ENCODE measurements around the gene NFE2L2. TPM values are rescaled to one million over a fixed set of nuclear protein-coding genes. Genes with fewer than 3 reads are reported as not detected.
A peak's percentile ranks its signal among the peaks of the same experiment; 100 is the strongest.

NFE2L2 gene
- total and polyA plus RNA-seq, 9 of the 15 experiments (the other 6 are each of a cell fraction or from before 2014, with no cell fraction given) = 29.3 to 120 (median 59.3) TPM

- peak overlapping the region; percentile 34 for H2AFZ ChIP-seq (ENCODE audit: low read depth, low read length)
- intact Hi-C loops (cut with micrococcal nuclease) = no loop called here
- H3K27me3 ChIP-seq (ENCODE audit: control insufficient read depth in 2 of 2, insufficient read depth in 2 of 2, low read length in 2 of 2) = no peaks in the 10 kb centered on the region
- H4K20me1 ChIP-seq (replicated peaks; ENCODE audit: control insufficient read depth, insufficient read depth, low read length) = no peaks in the 10 kb centered on the region
- 38% methylated on average over 3 of the region's 3 CpGs for WGBS (ENCODE audit: insufficient coverage, low coverage, missing lambda C conversion rate)
- no peak overlapping the region for H3K4me2 ChIP-seq (ENCODE audit: insufficient read depth, low read length)
- ATAC-seq (no peak; the same call in 2 of the 3 replicates), FAIRE-seq (no peak), DNase-seq (ENCODE audit: extremely low read depth in 1 of 4, low spot score in 3 of 4) (no peak)
- H3K4me1 ChIP-seq (replicated peaks in 1 of 2; ENCODE audit: control insufficient read depth in 2 of 2, insufficient read depth in 2 of 2, low read length in 2 of 2) = no peaks in the 10 kb centered on the region; a peak in 1 of 5 replicates
- H3K9ac ChIP-seq (ENCODE audit: insufficient read depth in 1 of 2, low read depth in 2 of 2, low read length in 2 of 2) = no peak overlapping the region
- in situ Hi-C loops (cut with MboI) = no loop called here
- no peaks in the 10 kb centered on the region for H3K9me3 ChIP-seq (replicated peaks; ENCODE audit: control insufficient read depth, insufficient read depth, low read depth, low read length)
- no peaks in the 10 kb centered on the region for H3K36me3 ChIP-seq (ENCODE audit: control insufficient read depth, insufficient read depth, low read length)
- no peaks in the 10 kb centered on the region for H3K79me2 ChIP-seq (ENCODE audit: control insufficient read depth, insufficient read depth, low read length)
- POLR2A ChIA-PET = interaction anchor here (1.0 to 12.9 kb wide), 3 partner anchors 9 to 12 kb away, joined by 3 to 199 read pairs (median 30); partner anchors contain the start of gene NFE2L2
- CTCF ChIA-PET (ENCODE audit: low intra/inter-chr PET ratio) = no interaction called here
- no TSS peak for BruUV-seq (replicated peaks)
- no peaks in the 10 kb centered on the region for H3K9me1 ChIP-seq (ENCODE audit: control insufficient read depth, insufficient read depth, low read length)
- H3K27ac ChIP-seq (ENCODE audit: extremely low read depth, low read depth, low read length) = no peak overlapping the region
- no peak overlapping the region for H3K4me3 ChIP-seq
- TF ChIP-seq ZNF586 (CRISPR knock-in tag; conservative IDR thresholded peaks at IDR 0.05) (no peak), RBFOX2 (IDR thresholded peaks at IDR 0.05; ENCODE audit: low read depth, low read length) (no peak), DDX20 (tag; IDR thresholded peaks at IDR 0.05; ENCODE audit: low read depth) (no peak), ZNF280B (CRISPR knock-in tag; IDR thresholded peaks at IDR 0.05) (no peak), PKNOX1 (IDR thresholded peaks at IDR 0.05) (no peak), THRAP3 (IDR thresholded peaks at IDR 0.05; ENCODE audit: borderline replicate concordance) (no peak), ZNF395 (CRISPR knock-in tag; IDR thresholded peaks at IDR 0.05) (no peak), GABPB2 (CRISPR knock-in tag; conservative IDR thresholded peaks at IDR 0.05) (no peak), EHMT2 (IDR thresholded peaks at IDR 0.05) (no peak), ZBTB33 (CRISPR knock-in tag; IDR thresholded peaks at IDR 0.05) (no peak), MITF (IDR thresholded peaks at IDR 0.05) (no peak), ZNF175 (CRISPR knock-in tag; IDR thresholded peaks at IDR 0.05; ENCODE audit: low read depth) (no peak), ZNF780A (CRISPR knock-in tag; IDR thresholded peaks at IDR 0.05) (no peak), ZNF384 (IDR thresholded peaks at IDR 0.05; ENCODE audit: low read depth, low read length) (no peak), NCOA2 (IDR thresholded peaks at IDR 0.05; ENCODE audit: partially characterized antibody in 2 of 2) (no peak), RUNX1 (IDR thresholded peaks at IDR 0.05; ENCODE audit: low read depth) (no peak)
Measured at GRCh38 chr2:177273408-177273807, 8.9 kb upstream of the NFE2L2 start.

Measured in K562 (cell line).